Activated naive CD4-positive, alpha-beta T cell treated with Interleukin-2 at 50 U/mL for 16 hours (primary cell): ENCODE data around the gene MTA3.

Source experiments
- DNase-seq: peaks from one replicate; pipeline ENCODE4 v3.0.0-alpha.2; 2020

Gene MTA3

DNA sequence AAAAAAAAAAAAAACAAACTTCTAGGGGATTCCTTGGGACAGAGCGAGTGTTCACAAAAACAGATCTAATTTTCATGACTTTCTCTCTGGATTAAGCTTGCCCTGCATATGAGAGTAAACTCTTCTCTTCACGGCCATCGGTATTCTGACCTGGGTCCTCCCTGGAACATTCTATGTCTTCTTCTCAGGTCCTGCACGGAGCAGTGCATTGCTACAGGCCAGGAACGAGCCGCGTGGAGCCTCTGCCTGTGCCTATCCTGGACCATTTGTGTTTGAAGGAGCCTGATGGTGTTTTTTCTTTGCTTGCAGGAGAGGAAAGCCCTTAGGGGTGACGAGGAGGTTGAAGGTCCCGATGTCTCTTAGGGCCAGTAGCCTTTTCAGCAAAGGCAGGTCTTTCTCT lies 197.3 kb downstream of the MTA3 start:
- DNase-seq, result no peak

- DNase-seq, result no peak
Observed at GRCh38 chr2:42767080-42767898, 198.9 kb downstream of the MTA3 start.

DNA sequence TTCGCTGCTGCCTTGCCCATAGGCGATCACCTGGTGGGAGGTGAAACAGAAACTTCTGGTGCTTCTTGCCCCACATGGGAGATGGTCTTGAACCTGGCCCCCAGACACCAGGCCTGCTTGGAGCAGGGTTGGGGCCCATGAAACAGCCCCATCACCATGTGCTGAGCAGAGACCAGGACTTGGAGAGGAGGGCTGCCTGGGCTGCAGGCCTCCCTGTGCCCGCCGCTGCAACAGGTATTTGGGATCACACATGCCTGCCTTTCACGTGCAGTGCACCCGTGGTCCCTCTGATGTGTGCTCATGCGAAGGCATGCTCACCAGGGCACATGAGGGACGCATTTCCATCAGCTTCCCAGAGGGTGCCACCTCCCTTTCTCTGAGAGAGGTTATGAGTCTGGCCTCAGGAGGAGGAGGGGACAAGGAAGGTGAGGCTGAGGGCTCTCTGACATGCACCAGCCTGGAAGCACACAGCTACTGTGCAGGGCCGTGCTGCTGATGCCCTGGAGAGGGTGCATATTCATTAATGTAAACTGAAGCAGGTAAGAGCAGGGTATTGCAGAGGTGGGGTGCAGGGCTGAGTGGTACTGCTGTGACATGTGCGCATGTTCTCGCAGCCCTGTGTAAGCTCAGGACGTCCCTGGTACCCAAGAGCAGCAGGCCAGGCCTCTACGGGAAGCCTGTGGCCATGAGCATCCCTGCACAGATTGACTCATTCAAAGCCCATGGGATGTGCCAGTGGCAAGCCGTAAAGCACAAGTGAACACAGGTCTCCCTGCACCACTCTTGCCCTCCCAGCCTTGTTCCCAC lies 199.7 kb downstream of the MTA3 start:
- DNase-seq, result no peak

DNA sequence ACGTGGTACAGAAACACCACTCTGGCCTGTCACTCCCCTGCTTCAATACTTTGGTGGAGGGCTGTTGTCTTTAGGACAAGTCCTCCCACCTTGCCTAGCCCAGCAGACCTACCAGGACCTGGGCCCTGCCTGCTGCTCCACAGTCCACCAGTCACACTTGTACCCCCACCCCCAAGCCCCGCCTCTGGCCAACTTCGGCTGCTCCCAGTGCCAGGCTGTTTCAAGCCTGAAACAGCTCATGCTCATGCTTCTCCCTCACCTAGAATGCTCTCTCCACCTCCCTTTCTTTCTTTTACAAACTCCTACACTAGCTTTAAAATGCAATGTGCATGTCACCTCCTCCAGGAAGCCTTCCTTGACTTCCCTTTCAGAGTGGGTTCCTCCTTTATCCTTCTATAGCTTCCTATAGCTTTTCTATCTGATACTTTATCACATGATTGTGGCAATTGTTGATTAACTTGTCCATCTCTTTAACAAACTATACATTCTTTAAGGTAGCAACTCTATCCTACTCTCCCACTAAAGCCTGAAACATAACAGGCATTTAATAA lies 200.3 kb downstream of the MTA3 start:
- DNase-seq, result no peak

DNA sequence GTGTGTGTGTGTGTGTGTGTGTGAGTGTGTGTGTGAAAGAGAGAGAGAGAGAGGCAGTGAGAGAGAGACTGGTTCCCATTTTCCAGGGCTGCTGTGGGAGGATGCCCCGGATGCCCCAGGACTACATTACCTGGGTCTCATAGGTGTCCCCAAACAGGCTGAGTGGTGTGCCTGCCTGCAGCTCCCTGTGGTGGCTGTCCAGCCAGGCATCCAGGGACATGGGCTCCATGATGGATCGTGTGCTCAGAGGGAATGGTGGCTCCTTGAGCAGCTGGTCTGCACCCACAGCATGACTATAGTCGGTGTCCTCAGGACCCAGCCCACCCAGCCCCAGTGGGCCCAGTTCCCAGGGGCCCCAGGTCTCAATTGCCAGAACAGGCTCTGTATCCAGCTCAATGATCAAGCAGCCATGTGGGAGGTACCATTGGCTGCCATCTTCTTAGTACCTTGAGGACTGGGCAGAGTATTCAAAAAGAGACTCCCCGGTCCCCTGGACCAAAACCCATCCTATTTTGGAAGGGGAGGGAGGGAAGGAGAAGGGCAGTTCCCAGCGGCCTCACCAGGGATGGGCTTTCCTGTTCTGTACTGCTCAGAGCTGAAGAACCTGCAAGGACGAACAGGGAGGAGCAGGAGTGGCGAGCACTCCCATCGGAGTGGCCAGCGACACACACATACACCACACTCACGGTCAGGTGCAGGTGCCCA lies 201.3 kb downstream of the MTA3 start:
- DNase-seq, result no peak

- DNase-seq, result no peak
Observed at GRCh38 chr2:42770288-42771131, 202.1 kb downstream of the MTA3 start.

DNA sequence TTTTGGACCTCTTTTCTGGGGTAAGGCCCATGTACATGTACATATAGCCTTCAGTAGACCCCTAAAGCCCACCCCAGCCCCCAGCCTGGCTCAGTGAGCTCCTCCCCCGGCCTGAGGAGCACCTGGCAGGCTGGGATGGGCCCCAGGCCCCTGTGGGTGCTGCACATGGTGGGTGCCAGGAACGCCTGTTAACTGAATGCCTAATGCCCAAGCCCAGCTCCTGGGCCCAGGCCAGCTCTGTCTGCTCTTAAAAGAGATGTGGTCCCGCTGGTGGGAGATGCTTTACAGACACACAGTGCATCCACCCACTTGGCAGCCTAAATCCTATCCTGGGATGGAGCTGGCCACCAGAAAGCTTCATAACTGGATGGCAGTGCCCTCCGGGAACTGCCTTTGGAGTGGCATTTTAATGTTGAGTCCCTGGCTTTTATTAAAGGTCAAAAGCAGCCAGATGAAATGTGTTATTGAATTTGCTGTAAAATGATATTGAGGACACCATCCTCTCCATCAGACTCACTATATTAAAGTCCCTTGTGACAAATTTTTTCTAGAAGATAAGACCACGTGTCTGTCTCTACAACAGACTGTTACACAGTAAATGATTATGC lies 203.2 kb downstream of the MTA3 start:
- no peak for DNase-seq

- no peak for DNase-seq
Observed at GRCh38 chr2:42775186-42775585, 206.8 kb downstream of the MTA3 start.

DNA sequence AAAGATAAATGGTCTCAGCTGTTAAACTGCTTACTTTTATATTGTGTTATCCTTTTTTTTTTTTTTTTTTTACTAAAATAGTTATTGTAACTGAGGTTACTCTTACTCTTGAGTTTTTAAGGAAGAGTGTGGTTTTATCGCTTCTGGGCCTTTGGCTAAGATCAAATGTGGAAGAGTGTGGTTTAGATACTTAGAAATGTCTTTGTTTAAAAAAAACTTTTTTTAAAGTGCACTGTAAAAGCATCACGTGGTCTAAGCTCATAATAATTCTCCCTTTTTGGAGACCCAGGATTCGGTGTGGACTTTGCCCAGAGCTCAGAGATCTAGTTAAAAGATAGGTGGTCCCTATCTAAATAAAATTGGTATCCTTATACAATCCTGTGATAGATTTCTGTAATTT lies 207.4 kb downstream of the MTA3 start:
- no peak for DNase-seq

DNA sequence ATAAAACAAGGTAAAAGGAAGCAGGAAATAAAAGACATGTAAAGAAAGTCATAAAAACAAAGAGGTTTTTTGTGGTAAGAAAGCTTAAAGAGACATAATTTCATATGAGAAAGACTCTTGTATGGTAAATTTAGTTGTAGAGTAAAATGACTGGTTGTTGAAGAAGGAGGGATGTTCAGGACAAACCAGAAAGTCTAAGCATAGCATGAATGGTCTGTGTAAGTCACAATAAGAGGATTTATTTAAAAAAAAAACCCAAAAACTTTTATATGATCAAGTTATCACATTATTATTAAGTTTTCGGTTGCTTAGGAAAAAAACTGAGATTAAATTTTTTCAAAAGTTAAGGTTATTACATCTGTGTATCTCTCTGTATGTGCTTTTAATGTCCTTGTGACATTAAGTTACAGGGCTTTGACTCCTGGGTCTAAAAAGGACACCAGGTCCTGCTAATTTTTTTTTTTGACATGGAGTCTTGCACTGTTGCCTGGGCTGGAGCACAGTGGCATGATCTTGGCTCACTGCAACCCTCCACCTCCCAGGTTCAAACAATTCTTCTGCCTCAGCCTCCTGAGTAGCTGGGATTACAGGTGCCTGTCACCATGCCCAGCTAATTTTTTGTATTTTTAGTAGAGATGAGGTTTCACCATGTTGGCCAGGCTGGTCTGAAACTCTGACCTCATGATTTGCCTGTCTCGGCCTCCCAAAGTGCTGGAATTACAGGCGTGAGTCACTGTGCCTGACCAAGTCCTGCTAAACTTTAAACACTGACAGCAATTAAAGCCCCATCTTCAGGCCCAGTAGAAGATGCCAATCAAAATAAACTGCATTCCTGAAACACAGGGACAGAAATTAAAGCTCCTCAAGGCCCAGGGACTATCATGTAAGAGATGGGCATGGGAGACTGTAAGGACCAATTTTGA lies 209.7 kb downstream of the MTA3 start:
- DNase-seq, result no peak

- no peak for DNase-seq
Observed at GRCh38 chr2:42781181-42781580, 212.7 kb downstream of the MTA3 start.

DNA sequence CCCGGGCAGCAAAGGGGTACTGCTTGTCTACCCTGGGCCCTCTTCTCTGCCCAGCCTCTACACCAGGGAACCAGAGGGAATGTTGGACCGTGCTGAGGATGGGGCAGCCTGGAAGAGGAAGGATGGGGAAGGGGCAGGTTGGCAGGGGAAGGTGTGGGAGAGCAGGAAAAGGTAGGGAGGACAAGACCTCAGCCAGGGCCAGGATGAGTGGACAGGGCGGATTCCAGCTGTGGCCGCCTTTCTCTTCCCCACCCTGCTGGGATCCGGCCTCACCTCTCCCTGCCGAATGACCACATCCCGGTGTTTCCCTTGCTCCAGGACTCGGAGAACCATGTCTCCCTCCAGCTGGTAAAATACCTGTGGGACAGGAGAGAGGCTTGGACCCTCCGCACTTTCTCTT lies 215.1 kb downstream of the MTA3 start:
- no peak for DNase-seq

- DNase-seq, result no peak
Observed at GRCh38 chr2:42784204-42784880, 215.9 kb downstream of the MTA3 start.

- no peak for DNase-seq
Observed at GRCh38 chr2:42786561-42787345, 218.3 kb downstream of the MTA3 start.

DNA sequence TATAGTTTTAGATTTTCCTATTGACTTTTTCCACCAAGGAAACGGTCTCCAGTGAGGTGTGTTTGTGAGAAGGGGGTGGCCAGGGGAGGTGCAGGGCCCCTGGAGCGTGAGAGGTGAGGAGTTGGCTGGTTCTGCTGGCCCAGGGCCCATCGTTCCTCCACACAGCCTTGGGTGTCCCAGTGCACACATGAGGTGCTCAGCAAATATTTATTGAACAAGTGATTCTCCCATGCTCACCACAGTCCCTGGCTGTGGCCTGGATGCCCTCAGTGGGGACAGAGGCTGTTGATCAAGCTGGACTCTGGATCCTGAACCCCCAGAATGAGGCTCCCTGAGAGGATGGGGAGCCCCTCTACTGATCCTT lies 219.0 kb downstream of the MTA3 start:
- DNase-seq, result no peak

DNA sequence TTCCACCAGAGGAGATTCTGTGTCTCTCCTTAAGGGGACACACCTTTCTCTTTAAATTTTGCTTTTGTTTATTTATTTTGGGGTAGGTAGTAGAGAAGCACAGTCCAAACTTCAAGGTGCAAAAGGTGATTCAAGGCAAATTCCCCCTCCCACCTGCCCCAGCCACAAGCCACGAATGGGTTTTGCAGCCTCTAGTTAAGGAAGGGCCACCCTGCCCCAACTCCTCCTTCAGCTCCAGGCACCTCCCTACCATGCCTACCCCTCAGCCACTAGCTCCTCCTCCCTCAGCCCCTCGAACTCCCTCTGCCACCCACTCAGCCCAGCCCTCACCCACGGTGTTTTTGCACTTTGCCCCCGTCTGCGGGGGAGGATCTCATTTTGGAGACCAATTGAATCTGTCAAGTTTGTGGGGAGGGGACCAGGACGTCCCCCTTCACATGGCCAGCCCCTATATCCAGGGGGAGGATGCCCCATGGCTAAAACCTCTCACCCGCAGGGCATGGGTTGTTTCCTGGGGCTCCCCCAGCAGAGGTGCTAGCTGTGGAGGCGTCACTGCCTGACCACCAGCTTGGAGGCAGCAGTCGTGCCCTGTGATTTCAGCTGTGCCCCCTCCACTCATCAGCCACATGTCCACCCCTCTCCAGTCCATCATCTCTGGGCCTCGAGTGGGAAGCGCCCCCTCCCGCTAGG lies 219.5 kb downstream of the MTA3 start:
- DNase-seq, result no peak

DNA sequence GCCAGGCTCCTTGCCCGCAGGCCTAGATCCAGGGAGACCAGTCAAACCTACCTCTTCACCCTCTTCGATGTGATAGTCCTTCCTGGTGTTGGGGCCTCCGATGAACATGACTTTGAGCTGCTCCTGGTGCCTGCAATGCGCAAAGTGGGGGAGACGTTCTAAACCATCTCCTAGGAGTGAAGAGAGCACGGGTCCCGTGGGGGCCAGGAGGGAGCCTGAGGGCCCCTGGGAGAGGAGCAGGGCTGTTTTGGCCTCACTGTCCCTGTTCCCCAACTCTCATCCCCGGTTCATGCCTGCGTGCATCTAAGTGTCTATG lies 220.0 kb downstream of the MTA3 start:
- DNase-seq, result no peak

DNA sequence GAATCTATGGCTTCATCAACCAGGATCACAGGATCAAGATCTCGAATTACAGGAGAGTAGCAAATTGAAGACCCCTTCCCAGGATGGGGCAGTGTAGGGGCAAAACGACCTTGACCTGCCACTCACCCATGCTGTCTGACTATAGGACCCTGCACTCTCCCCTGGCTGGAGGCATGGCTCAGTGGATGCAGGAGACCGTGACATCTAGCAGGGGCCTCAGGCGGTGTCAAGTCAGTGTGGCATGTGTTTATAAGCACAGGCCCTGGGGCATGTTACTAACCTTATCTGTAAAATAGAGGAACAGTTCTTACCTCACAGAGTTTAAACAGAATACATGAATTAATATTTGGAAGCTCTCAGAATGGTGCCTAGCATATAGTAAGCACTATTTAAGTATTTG lies 220.4 kb downstream of the MTA3 start:
- DNase-seq, result no peak

GRCh38 chr2:42789751-42790150 lies 221.3 kb downstream of the MTA3 start:
- no peak for DNase-seq
